HG03378 (cell line): ENCODE data around the gene STAG1.
"Not testable (repeated sequence)": the region's sequence is repeated elsewhere in the genome, so short reads cannot be mapped to it uniquely, and the experiment has no call there.

ENCODE experiments used
- ATAC-seq: cut with Tn5 transposase; IDR thresholded peaks from one replicate; pipeline ENCODE4 v1.9.1; 2021; ENCODE audit warnings: mild to moderate bottlenecking, moderate library complexity; ENCODE audit not compliant: unreplicated experiment

Gene STAG1

GRCh38 chr3:136653628-136654027 lies 98.5 kb downstream of the STAG1 start:
- no peak for ATAC-seq

GRCh38 chr3:136651581-136651980 lies 100.6 kb downstream of the STAG1 start:
- no peak for ATAC-seq

- ATAC-seq, result no peak
Measured at GRCh38 chr3:136650461-136650860, 101.7 kb downstream of the STAG1 start.

GRCh38 chr3:136645915-136646314 lies 106.3 kb downstream of the STAG1 start:
- ATAC-seq, result peak; percentile 69

GRCh38 chr3:136644212-136644611 lies 108.0 kb downstream of the STAG1 start:
- no peak for ATAC-seq

GRCh38 chr3:136643380-136643779 lies 108.8 kb downstream of the STAG1 start:
- ATAC-seq, result not testable (repeated sequence)

- no peak for ATAC-seq
Measured at GRCh38 chr3:136642711-136643110, 109.5 kb downstream of the STAG1 start.

- ATAC-seq, result no peak
Measured at GRCh38 chr3:136639069-136639468, 113.1 kb downstream of the STAG1 start.

GRCh38 chr3:136637176-136637575 lies 115.0 kb downstream of the STAG1 start:
- ATAC-seq, result no peak

GRCh38 chr3:136634821-136635220 lies 117.4 kb downstream of the STAG1 start:
- no peak for ATAC-seq

GRCh38 chr3:136632625-136633081 lies 119.5 kb downstream of the STAG1 start:
- no peak for ATAC-seq

- no peak for ATAC-seq
Measured at GRCh38 chr3:136631424-136631823, 120.8 kb downstream of the STAG1 start.

GRCh38 chr3:136630915-136631314 lies 121.3 kb downstream of the STAG1 start:
- ATAC-seq, result no peak

GRCh38 chr3:136626493-136626892 lies 125.7 kb downstream of the STAG1 start:
- ATAC-seq, result no peak

GRCh38 chr3:136624894-136625815 lies 127.0 kb downstream of the STAG1 start:
- no peak for ATAC-seq

- ATAC-seq, result no peak
Measured at GRCh38 chr3:136624371-136624770, 127.8 kb downstream of the STAG1 start.

- ATAC-seq, result no peak
Measured at GRCh38 chr3:136621628-136622027, 130.6 kb downstream of the STAG1 start.

- ATAC-seq, result no peak
Measured at GRCh38 chr3:136620436-136620835, 131.7 kb downstream of the STAG1 start.

GRCh38 chr3:136617969-136618525 lies 134.1 kb downstream of the STAG1 start:
- ATAC-seq, result not testable (repeated sequence)

- no peak for ATAC-seq
Measured at GRCh38 chr3:136617198-136617597, 135.0 kb downstream of the STAG1 start.

- no peak for ATAC-seq
Measured at GRCh38 chr3:136612512-136612911, 139.7 kb downstream of the STAG1 start.

- ATAC-seq, result no peak
Measured at GRCh38 chr3:136606990-136607389, 145.2 kb downstream of the STAG1 start.
